GM18499 (cell line): ENCODE data around the gene GPR45.

Experiments used
- ATAC-seq: cut with Tn5 transposase; IDR thresholded peaks from one replicate; pipeline ENCODE4 v1.9.1; 2021; ENCODE audit warnings: moderate number of reproducible peaks; ENCODE audit not compliant: insufficient read depth, unreplicated experiment

Gene GPR45

GRCh38 chr2:105252271-105252670, 10.7 kb downstream of the GPR45 start:
- ATAC-seq: no peak

GRCh38 chr2:105254531-105255210, 13.1 kb downstream of the GPR45 start:
- ATAC-seq: no peak

GRCh38 chr2:105255979-105256378, 14.4 kb downstream of the GPR45 start:
- ATAC-seq: no peak

GRCh38 chr2:105256431-105257047, 15.0 kb downstream of the GPR45 start:
- ATAC-seq: no peak

- no peak for ATAC-seq
These were observed 16.4 kb downstream of the GPR45 start for GRCh38 chr2:105257981-105258380.

- no peak for ATAC-seq
These were observed 17.4 kb downstream of the GPR45 start for GRCh38 chr2:105258835-105259350.

- no peak for ATAC-seq
These were observed 19.5 kb downstream of the GPR45 start for GRCh38 chr2:105261061-105261460.

GRCh38 chr2:105262651-105263091, 21.1 kb downstream of the GPR45 start:
- ATAC-seq: no peak

- ATAC-seq: no peak
These were observed 27.9 kb downstream of the GPR45 start for GRCh38 chr2:105269426-105269825.

GRCh38 chr2:105271393-105272045, 30.0 kb downstream of the GPR45 start:
- ATAC-seq: no peak

GRCh38 chr2:105272176-105272575, 30.6 kb downstream of the GPR45 start:
- no peak for ATAC-seq

- ATAC-seq: no peak
These were observed 32.5 kb downstream of the GPR45 start for GRCh38 chr2:105274046-105274445.

GRCh38 chr2:105278654-105279053, 37.1 kb downstream of the GPR45 start:
- no peak for ATAC-seq

- no peak for ATAC-seq
These were observed 37.6 kb downstream of the GPR45 start for GRCh38 chr2:105279126-105279525.

- ATAC-seq: no peak
These were observed 38.7 kb downstream of the GPR45 start for GRCh38 chr2:105280281-105280680.

GRCh38 chr2:105283532-105283931, 42.0 kb downstream of the GPR45 start:
- no peak for ATAC-seq

- no peak for ATAC-seq
These were observed 46.1 kb downstream of the GPR45 start for GRCh38 chr2:105287692-105288091.

GRCh38 chr2:105288133-105288532, 46.6 kb downstream of the GPR45 start:
- ATAC-seq: no peak

GRCh38 chr2:105290981-105291660, 49.6 kb downstream of the GPR45 start:
- no peak for ATAC-seq

GRCh38 chr2:105291981-105292380, 50.4 kb downstream of the GPR45 start:
- ATAC-seq: no peak
